Measurements from ENCODE around the gene CYBA. TPM values are rescaled to one million over a fixed set of nuclear protein-coding genes. Genes with fewer than 3 reads are reported as not detected.

CYBA gene
- total RNA-seq, 2 donors from 2014 or later = 188 to 220 TPM

- TF ChIP-seq CTCF (conservative IDR thresholded peaks at IDR 0.05) = no peak
- no peak for DNase-seq
- 94 to 96% methylated on average over 17 to 22 of the region's 22 CpGs for WGBS, 2 experiments (ENCODE audit: insufficient coverage in 1 of 2, insufficient read length in 1 of 2)
- Mint-ChIP-seq H3K4me1 (no peaks in the 10 kb centered on the region), H3K27ac (no peak overlapping the region), H3K27me3 (ENCODE audit: insufficient read depth) (no peaks in the 10 kb centered on the region), H3K9me3 (no peaks in the 10 kb centered on the region), H3K4me3 (no peak overlapping the region), H3K36me3 (ENCODE audit: low read depth) (peaks cover 10% of the 10 kb centered on the region)
- H3K4me1 ChIP-seq (ENCODE audit: control insufficient read depth, insufficient read depth, low read length) = no peaks in the 10 kb centered on the region
- no peaks in the 10 kb centered on the region for H3K9me3 ChIP-seq (ENCODE audit: control insufficient read depth, low read length)
- no peak overlapping the region for H3K9ac ChIP-seq (ENCODE audit: extremely low read depth, low read length, poor library complexity, severe bottlenecking)
- H3K4me3 ChIP-seq (ENCODE audit: low read length) = no peak overlapping the region
- H3K27me3 ChIP-seq (ENCODE audit: control insufficient read depth, insufficient read depth, low read length, poor library complexity, severe bottlenecking) = no peaks in the 10 kb centered on the region
- H3K27ac ChIP-seq (ENCODE audit: low read depth, low read length) = no peak overlapping the region
- peaks cover 3% of the 10 kb centered on the region for H3K36me3 ChIP-seq (ENCODE audit: control insufficient read depth, insufficient read depth, low read length)
Observed at GRCh38 chr16:88676502-88677242, 25.8 kb upstream of the CYBA start.

- H3K4me3 ChIP-seq (ENCODE audit: low read length) = no peak overlapping the region
- no peak overlapping the region for H3K4me3 Mint-ChIP-seq
Observed at GRCh38 chr16:88673716-88674379, 23.0 kb upstream of the CYBA start.

GRCh38 chr16:88672776-88673175, 21.9 kb upstream of the CYBA start:
- DNase-seq = peak; percentile 88
- H3K36me3 ChIP-seq (ENCODE audit: control insufficient read depth, insufficient read depth, low read length) = peaks cover 8% of the 10 kb centered on the region
- 34 to 39% methylated on average over 5 to 11 of the region's 11 CpGs for WGBS, 2 experiments (ENCODE audit: insufficient coverage in 1 of 2, insufficient read length in 1 of 2)
- peak; percentile 77 for TF ChIP-seq CTCF (conservative IDR thresholded peaks at IDR 0.05)
- H3K27ac Mint-ChIP-seq = no peak overlapping the region
- no peak overlapping the region for H3K4me3 ChIP-seq (ENCODE audit: low read length)
- peaks cover 2% of the 10 kb centered on the region for H3K9me3 Mint-ChIP-seq
- no peaks in the 10 kb centered on the region for H3K27me3 ChIP-seq (ENCODE audit: control insufficient read depth, insufficient read depth, low read length, poor library complexity, severe bottlenecking)
- H3K27ac ChIP-seq (ENCODE audit: low read depth, low read length) = no peak overlapping the region
- peaks cover 18% of the 10 kb centered on the region for H3K36me3 Mint-ChIP-seq (ENCODE audit: low read depth)
- no peaks in the 10 kb centered on the region for H3K4me1 ChIP-seq (ENCODE audit: control insufficient read depth, insufficient read depth, low read length)
- H3K27me3 Mint-ChIP-seq (ENCODE audit: insufficient read depth) = no peaks in the 10 kb centered on the region
- no peaks in the 10 kb centered on the region for H3K4me1 Mint-ChIP-seq
- H3K4me3 Mint-ChIP-seq = no peak overlapping the region
- no peaks in the 10 kb centered on the region for H3K9me3 ChIP-seq (ENCODE audit: control insufficient read depth, low read length)
- no peak overlapping the region for H3K9ac ChIP-seq (ENCODE audit: extremely low read depth, low read length, poor library complexity, severe bottlenecking)

More at GRCh38 chr16:88673716-88674379, 23.0 kb upstream of the CYBA start:
- Histone ChIP-seq H3K9me3 (ENCODE audit: control insufficient read depth, low read length) (no peaks in the 10 kb centered on the region), H3K27me3 (ENCODE audit: control insufficient read depth, insufficient read depth, low read length, poor library complexity, severe bottlenecking) (no peaks in the 10 kb centered on the region), H3K9ac (ENCODE audit: extremely low read depth, low read length, poor library complexity, severe bottlenecking) (no peak overlapping the region), H3K27ac (ENCODE audit: low read depth, low read length) (no peak overlapping the region), H3K36me3 (ENCODE audit: control insufficient read depth, insufficient read depth, low read length) (peaks cover 3% of the 10 kb centered on the region), H3K4me1 (ENCODE audit: control insufficient read depth, insufficient read depth, low read length) (no peaks in the 10 kb centered on the region)
- 95% methylated on average over 16 to 19 of the region's 19 CpGs for WGBS, 2 experiments (ENCODE audit: insufficient coverage in 1 of 2, insufficient read length in 1 of 2)
- Mint-ChIP-seq H3K36me3 (ENCODE audit: low read depth) (peaks cover 12% of the 10 kb centered on the region), H3K27ac (no peak overlapping the region), H3K27me3 (ENCODE audit: insufficient read depth) (no peaks in the 10 kb centered on the region), H3K9me3 (no peaks in the 10 kb centered on the region), H3K4me1 (no peaks in the 10 kb centered on the region)
- no peak for DNase-seq
- TF ChIP-seq CTCF (conservative IDR thresholded peaks at IDR 0.05) = no peak
